K562 (cell line): ENCODE results near the gene ITGA7. TPM values are rescaled to one million over a fixed set of nuclear protein-coding genes. Genes with fewer than 3 reads are reported as not detected.

ENCODE experiments used
- DIDO1 ChIP-seq: fragments of 450-650 bp; IDR thresholded peaks from 2 replicates; pipeline ENCODE4 v1.6.1; 2016; ENCODE audit warnings: low read depth, missing biosample characterization, missing genetic modification characterization
- NELFE ChIP-seq: IDR thresholded peaks from 2 replicates; pipeline ENCODE4 v1.6.1; 2011; ENCODE audit warnings: mild to moderate bottlenecking; ENCODE audit not compliant: insufficient read depth, insufficient read length
- PHB2 ChIP-seq: fragments of 450-650 bp; IDR thresholded peaks from 2 replicates; pipeline ENCODE4 v1.6.1; 2017; ENCODE audit warnings: low read depth
- RAD51 ChIP-seq: fragments of 450-650 bp; IDR thresholded peaks from 2 replicates; pipeline ENCODE4 v1.7.1; 2016; ENCODE audit warnings: low read depth, mild to moderate bottlenecking, borderline replicate concordance
- SMARCB1 ChIP-seq: IDR thresholded peaks from 2 replicates; pipeline ENCODE4 v1.6.1; 2011; ENCODE audit warnings: improper control_type of control experiment, low read depth; ENCODE audit not compliant: insufficient read length
- SMARCC2 ChIP-seq: fragments of 450-650 bp; IDR thresholded peaks from 2 replicates; pipeline ENCODE4 v1.6.1; 2017; ENCODE audit warnings: antibody characterized with exemption, moderate library complexity, mild to moderate bottlenecking, low read depth
- SP2 ChIP-seq: IDR thresholded peaks from 2 replicates; pipeline ENCODE4 v1.6.1; 2011; ENCODE audit warnings: mild to moderate bottlenecking, low read depth, low read length, moderate library complexity; ENCODE audit not compliant: poor library complexity, severe bottlenecking; ENCODE audit errors: extremely low read depth
- TSC22D4 ChIP-seq: fragments of 450-650 bp; IDR thresholded peaks from 2 replicates; pipeline ENCODE4 v1.6.1; 2016; ENCODE audit warnings: missing genetic modification characterization, missing biosample characterization, control low read depth
- ZBTB26 ChIP-seq: fragments of 450-650 bp; formaldehyde crosslinking; IDR thresholded peaks from 2 replicates; pipeline ENCODE4 v1.4.0; 2022; ENCODE audit warnings: missing genetic modification characterization
- ZBTB5 ChIP-seq: fragments of 450-650 bp; IDR thresholded peaks from 2 replicates; pipeline ENCODE4 v1.6.1; 2017; ENCODE audit warnings: antibody characterized with exemption
- ZNF609 ChIP-seq: sonication (generic); formaldehyde crosslinking; IDR thresholded peaks from 2 replicates; pipeline ENCODE4 v1.8.1; 2023; ENCODE audit warnings: missing genetic modification reagents, mild to moderate bottlenecking, borderline replicate concordance
- ZNF77 ChIP-seq: fragments of 250-450 bp; sonication (Bioruptor Pico); IDR thresholded peaks from 2 replicates; pipeline ENCODE4 v1.5.0; 2020
- ZNF778 ChIP-seq: fragments of 450-650 bp; formaldehyde crosslinking; IDR thresholded peaks from 2 replicates; pipeline ENCODE4 v1.4.0; 2020; ENCODE audit warnings: mild to moderate bottlenecking, moderate library complexity
- polyA plus RNA-seq, 8 experiments: library from polyadenylated mRNA; depleted of rRNA in 4 of 8; stranded (reverse) in 5 of 8; unstranded in 3 of 8; fragments of >200 nt; fragmentation: Nextera tagmentation in 2 of 8; fragmentation: Illumina TruSeq in 1 of 8; extraction: Ambion mirVana in 2 of 8; extraction: Trizol in 1 of 8; gene quantifications; 2 replicates each; pipeline versions ENCODE4 v1.2.1 to v1.2.3, GENCODE V29; 2011 to 2014; ENCODE audit warnings: inconsistent platforms in 1 of 8, missing spikeins in 1 of 8
- total RNA-seq, 7 experiments: library from RNA; depleted of rRNA in 6 of 7; stranded (reverse); fragments of >200 nt in 6 of 7; fragmentation: Illumina TruSeq in 2 of 7; extraction: Trizol in 2 of 7; gene quantifications; 2 replicates each; pipeline versions ENCODE4 v1.2.1 to v1.2.3, GENCODE V29; 2011 to 2021; ENCODE audit warnings: low replicate concordance in 1 of 7
- TF ChIP-seq, protein P1 (sequence below): sonication (generic); formaldehyde crosslinking; IDR thresholded peaks from 2 replicates; pipeline ENCODE4 v1.8.1; 2023; ENCODE audit warnings: mild to moderate bottlenecking, missing genetic modification reagents, moderate library complexity
- TF ChIP-seq, protein P2 (sequence below): fragments of 250-450 bp; sonication (Bioruptor Pico); IDR thresholded peaks from 2 replicates; pipeline ENCODE4 v1.6.1; 2021; ENCODE audit warnings: mild to moderate bottlenecking
- TF ChIP-seq, protein P3 (sequence below): fragments of 450-650 bp; IDR thresholded peaks from 2 replicates; pipeline ENCODE4 v1.6.1; 2017; ENCODE audit warnings: mild to moderate bottlenecking, moderate library complexity

The ITGA7 gene
- total and polyA plus RNA-seq, 9 of the 15 experiments (the other 6 are each of a cell fraction or from before 2014, with no cell fraction given) = 0.11 to 2.3 (median 0.56) TPM; not detected in 1

DNA sequence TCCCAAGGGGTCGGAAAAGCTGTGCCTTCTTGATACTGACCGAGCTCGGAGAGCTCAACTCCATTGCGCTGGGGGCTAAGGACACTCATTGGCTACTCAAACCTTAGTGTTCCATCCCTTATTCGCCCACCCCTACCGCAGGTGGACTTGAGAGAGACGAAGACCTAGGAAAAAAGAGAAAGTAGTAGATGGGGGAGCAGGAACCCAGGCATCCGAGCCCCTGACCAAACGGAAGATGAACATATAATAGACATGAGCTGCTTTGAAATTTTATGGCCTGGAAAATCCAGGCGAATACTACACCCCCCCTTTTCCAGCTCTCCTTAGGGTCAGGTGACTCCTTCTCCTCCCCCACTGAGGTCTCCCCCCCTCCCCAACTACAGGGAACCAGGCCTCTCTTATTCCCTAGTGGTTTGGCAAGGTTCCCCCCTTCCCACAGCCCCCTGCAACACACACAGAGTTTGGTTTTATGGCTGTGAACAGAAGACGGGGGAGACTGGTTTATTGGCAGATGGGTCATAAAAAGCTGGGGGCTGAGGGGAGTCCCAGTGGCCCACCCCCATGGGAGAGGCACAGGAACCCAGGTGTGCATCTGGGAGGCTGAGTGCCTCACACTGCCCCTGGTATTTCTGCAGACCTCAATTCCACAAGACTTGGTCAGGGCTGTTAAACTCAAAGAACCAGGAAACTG lies 36.8 kb upstream of the ITGA7 start (continued):
- TF ChIP-seq ZNF609 (CRISPR knock-in tag) = no peak
- TF ChIP-seq ZNF77 (CRISPR knock-in tag) = no peak
- no peak for TF ChIP-seq ZNF778 (CRISPR knock-in tag)
- TF ChIP-seq SMARCC2 = no peak
- TF ChIP-seq PHB2 = no peak
- TF ChIP-seq DIDO1 (tag) = no peak
- TF ChIP-seq, protein P1, sequence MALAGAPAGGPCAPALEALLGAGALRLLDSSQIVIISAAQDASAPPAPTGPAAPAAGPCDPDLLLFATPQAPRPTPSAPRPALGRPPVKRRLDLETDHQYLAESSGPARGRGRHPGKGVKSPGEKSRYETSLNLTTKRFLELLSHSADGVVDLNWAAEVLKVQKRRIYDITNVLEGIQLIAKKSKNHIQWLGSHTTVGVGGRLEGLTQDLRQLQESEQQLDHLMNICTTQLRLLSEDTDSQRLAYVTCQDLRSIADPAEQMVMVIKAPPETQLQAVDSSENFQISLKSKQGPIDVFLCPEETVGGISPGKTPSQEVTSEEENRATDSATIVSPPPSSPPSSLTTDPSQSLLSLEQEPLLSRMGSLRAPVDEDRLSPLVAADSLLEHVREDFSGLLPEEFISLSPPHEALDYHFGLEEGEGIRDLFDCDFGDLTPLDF (CRISPR knock-in tag) = no peak
- TF ChIP-seq, protein P2, sequence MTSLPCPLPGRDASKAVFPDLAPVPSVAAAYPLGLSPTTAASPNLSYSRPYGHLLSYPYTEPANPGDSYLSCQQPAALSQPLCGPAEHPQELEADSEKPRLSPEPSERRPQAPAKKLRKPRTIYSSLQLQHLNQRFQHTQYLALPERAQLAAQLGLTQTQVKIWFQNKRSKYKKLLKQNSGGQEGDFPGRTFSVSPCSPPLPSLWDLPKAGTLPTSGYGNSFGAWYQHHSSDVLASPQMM = no peak
- no peak for TF ChIP-seq NELFE
- peak; percentile 28; the same call in 1 of the 2 replicates for TF ChIP-seq RAD51
- no peak for TF ChIP-seq SP2
- TF ChIP-seq TSC22D4 (tag) = no peak
- TF ChIP-seq ZBTB5 = no peak
- TF ChIP-seq SMARCB1 = no peak
- TF ChIP-seq ZBTB26 (CRISPR knock-in tag) = no peak
- TF ChIP-seq, protein P3, sequence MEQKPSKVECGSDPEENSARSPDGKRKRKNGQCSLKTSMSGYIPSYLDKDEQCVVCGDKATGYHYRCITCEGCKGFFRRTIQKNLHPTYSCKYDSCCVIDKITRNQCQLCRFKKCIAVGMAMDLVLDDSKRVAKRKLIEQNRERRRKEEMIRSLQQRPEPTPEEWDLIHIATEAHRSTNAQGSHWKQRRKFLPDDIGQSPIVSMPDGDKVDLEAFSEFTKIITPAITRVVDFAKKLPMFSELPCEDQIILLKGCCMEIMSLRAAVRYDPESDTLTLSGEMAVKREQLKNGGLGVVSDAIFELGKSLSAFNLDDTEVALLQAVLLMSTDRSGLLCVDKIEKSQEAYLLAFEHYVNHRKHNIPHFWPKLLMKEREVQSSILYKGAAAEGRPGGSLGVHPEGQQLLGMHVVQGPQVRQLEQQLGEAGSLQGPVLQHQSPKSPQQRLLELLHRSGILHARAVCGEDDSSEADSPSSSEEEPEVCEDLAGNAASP = no peak
